Measurements from ENCODE around the gene TUBA8. TPM values are rescaled to one million over a fixed set of nuclear protein-coding genes. Genes with fewer than 3 reads are reported as not detected.

The TUBA8 gene
- polyA plus RNA-seq, 3 donors = 0.18 to 2.1 (median 0.27) TPM

DNA sequence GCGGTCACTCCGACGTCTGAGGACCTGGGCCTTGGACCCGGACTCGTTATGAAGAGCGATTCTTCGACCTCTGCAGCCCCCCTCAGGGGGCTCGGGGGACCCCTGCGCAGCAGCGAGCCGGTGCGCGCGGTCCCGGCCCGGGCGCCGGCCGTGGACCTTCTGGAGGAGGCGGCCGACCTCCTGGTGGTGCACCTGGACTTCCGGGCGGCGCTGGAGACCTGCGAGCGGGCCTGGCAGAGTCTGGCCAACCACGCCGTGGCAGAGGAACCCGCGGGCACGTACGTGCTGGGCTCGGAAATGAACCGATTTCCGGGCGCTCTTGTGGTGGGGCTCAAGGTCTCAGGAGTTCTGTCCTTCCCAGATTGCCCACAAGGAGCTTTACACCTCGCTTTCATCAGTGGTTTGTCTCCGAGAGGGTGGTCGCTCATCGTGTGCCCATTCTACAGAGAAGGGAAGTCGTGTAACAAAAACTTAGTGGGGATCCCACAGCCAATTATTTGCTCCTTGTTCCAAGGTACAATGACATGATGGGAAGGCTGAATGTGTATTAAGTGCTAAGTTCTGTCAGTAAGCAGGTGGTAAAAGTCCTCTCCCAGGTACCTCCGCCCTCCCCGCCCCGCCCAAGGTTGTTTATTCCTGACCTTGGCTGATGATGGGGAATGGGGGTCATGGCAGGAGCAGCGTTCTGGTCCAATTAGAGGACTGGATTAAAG is 32.1 kb upstream of the TUBA8 start:
- Mint-ChIP-seq H3K27me3 (ENCODE audit: low read depth in 3 of 3) (peaks cover 0 to 2% (median 0%) of the 10 kb centered on the region in 3 donors), H3K9me3 (peaks cover 0 to 3% (median 0%) of the 10 kb centered on the region in 7 donors), H3K36me3 (peaks cover 36 to 40% of the 10 kb centered on the region in 2 donors), H3K4me1 (peaks cover 26% of the 10 kb centered on the region), H3K27ac (peak overlapping the region; percentile 77 to 98 (median 96)), H3K4me3 (peak overlapping the region; percentile 94 to 98)
- no peaks in the 10 kb centered on the region for H3K9me3 ChIP-seq (replicated peaks in 1 of 2; ENCODE audit: control insufficient read depth in 1 of 2, insufficient read depth in 1 of 2, low read length in 2 of 2)
- peak overlapping the region; percentile 98 for H2AFZ ChIP-seq (ENCODE audit: insufficient read depth, low read depth, low read length, poor library complexity, severe bottlenecking)
- peak in 1 of 3 donors; percentile 14 for DNase-seq
- H3K79me2 ChIP-seq (ENCODE audit: insufficient read depth, low read length) = peaks cover 49% of the 10 kb centered on the region
- WGBS (ENCODE audit: insufficient coverage) = 2% methylated on average over 37 of the region's 45 CpGs
- H3K27me3 ChIP-seq (ENCODE audit: control insufficient read depth in 2 of 2, insufficient read depth in 2 of 2, low read length in 2 of 2) = no peaks in the 10 kb centered on the region
- peak overlapping the region; percentile 59 to 100 (median 98) for H3K4me3 ChIP-seq (replicated peaks in 1 of 3; ENCODE audit: low read depth in 2 of 3, low read length in 3 of 3)
- peak overlapping the region; percentile 34 to 99 for H3K27ac ChIP-seq (ENCODE audit: low read depth in 1 of 2, low read length in 2 of 2)
- peaks cover 35 to 44% of the 10 kb centered on the region in 2 donors for H3K36me3 ChIP-seq (replicated peaks in 1 of 2; ENCODE audit: control insufficient read depth in 1 of 2, insufficient read depth in 2 of 2, low read length in 2 of 2)
- H3K4me1 ChIP-seq (ENCODE audit: control insufficient read depth in 1 of 2, insufficient read depth in 2 of 2, low read length in 2 of 2) = peaks cover 26 to 27% of the 10 kb centered on the region in 2 donors
- H3K9ac ChIP-seq (ENCODE audit: insufficient read depth, low read length, poor library complexity, severe bottlenecking) = peak overlapping the region; percentile 85
- H3K4me2 ChIP-seq (replicated peaks; ENCODE audit: extremely low read depth, low read length, poor library complexity, severe bottlenecking) = peak overlapping the region; percentile 99
- intact Hi-C loops (cut with micrococcal nuclease) = loop anchor here (5.0 to 10.0 kb wide), 4 partner anchors 334 to 1001 kb away; partner anchors contain the start of gene IL17RA (in 1 of the 2)
- no peak for TF ChIP-seq CTCF (IDR thresholded peaks at IDR 0.05)
- peaks cover 11% of the 10 kb centered on the region for H4K20me1 ChIP-seq (ENCODE audit: insufficient read depth, low read length)

- H3K79me2 ChIP-seq (ENCODE audit: insufficient read depth, low read length) = peaks cover 49% of the 10 kb centered on the region
- no peaks in the 10 kb centered on the region for H3K9me3 ChIP-seq (replicated peaks in 1 of 2; ENCODE audit: control insufficient read depth in 1 of 2, insufficient read depth in 1 of 2, low read length in 2 of 2)
- H3K27me3 Mint-ChIP-seq (ENCODE audit: low read depth in 3 of 3) = peaks cover 0 to 2% (median 0%) of the 10 kb centered on the region in 3 donors
- H3K4me1 Mint-ChIP-seq = peaks cover 26% of the 10 kb centered on the region
- DNase-seq = no peak
- no peaks in the 10 kb centered on the region for H3K27me3 ChIP-seq (ENCODE audit: control insufficient read depth in 2 of 2, insufficient read depth in 2 of 2, low read length in 2 of 2)
- H3K27ac Mint-ChIP-seq = peak overlapping the region in 2 of 7 donors; percentile 6 to 22
- no peak for TF ChIP-seq CTCF (IDR thresholded peaks at IDR 0.05)
- intact Hi-C loops (cut with micrococcal nuclease) = loop anchor here (5.0 to 10.0 kb wide), 5 partner anchors 335 to 1002 kb away; partner anchors contain the start of gene IL17RA (in 1 of the 2)
- H3K4me3 ChIP-seq (replicated peaks in 1 of 3; ENCODE audit: low read depth in 2 of 3, low read length in 3 of 3) = no peak overlapping the region
- peaks cover 26 to 27% of the 10 kb centered on the region in 2 donors for H3K4me1 ChIP-seq (ENCODE audit: control insufficient read depth in 1 of 2, insufficient read depth in 2 of 2, low read length in 2 of 2)
- no peak overlapping the region for H3K9ac ChIP-seq (ENCODE audit: insufficient read depth, low read length, poor library complexity, severe bottlenecking)
- peaks cover 11% of the 10 kb centered on the region for H4K20me1 ChIP-seq (ENCODE audit: insufficient read depth, low read length)
- H3K36me3 Mint-ChIP-seq = peaks cover 44 to 52% of the 10 kb centered on the region in 2 donors
- no CpG with 5 or more reads among the region's 4 CpGs for WGBS (ENCODE audit: insufficient coverage)
- H3K36me3 ChIP-seq (replicated peaks in 1 of 2; ENCODE audit: control insufficient read depth in 1 of 2, insufficient read depth in 2 of 2, low read length in 2 of 2) = peaks cover 44 to 57% of the 10 kb centered on the region in 2 donors
- H2AFZ ChIP-seq (ENCODE audit: insufficient read depth, low read depth, low read length, poor library complexity, severe bottlenecking) = no peak overlapping the region
- no peak overlapping the region for H3K4me2 ChIP-seq (replicated peaks; ENCODE audit: extremely low read depth, low read length, poor library complexity, severe bottlenecking)
- H3K27ac ChIP-seq (ENCODE audit: low read depth in 1 of 2, low read length in 2 of 2) = no peak overlapping the region
- H3K4me3 Mint-ChIP-seq = no peak overlapping the region
- H3K9me3 Mint-ChIP-seq = peaks cover 0 to 3% (median 0%) of the 10 kb centered on the region in 7 donors
Measured at GRCh38 chr22:18079706-18080233, 30.8 kb upstream of the TUBA8 start.
